Measurements from ENCODE around the gene SLC25A48.

SLC25A48 gene

DNA sequence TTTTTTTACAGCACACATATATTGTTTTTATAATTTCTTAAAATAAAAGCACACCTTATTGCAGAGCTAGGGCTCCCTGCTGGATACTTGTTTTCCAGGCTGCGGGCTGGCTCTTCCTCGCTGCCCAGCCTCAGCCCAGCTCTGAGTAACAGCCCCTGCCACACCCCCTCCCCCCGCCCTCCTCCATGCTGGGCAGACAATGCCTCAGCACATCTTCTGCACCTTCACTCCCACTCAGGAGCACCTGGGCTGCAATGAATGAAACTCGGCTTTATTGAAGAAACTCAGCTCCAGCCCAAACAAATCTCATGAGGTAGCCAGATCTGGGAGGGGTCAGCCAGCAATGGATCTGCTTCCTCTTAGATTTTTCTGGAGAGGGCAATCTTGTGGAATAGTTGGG is 51.7 kb downstream of the SLC25A48 start:
- DNase-seq: no peak

DNA sequence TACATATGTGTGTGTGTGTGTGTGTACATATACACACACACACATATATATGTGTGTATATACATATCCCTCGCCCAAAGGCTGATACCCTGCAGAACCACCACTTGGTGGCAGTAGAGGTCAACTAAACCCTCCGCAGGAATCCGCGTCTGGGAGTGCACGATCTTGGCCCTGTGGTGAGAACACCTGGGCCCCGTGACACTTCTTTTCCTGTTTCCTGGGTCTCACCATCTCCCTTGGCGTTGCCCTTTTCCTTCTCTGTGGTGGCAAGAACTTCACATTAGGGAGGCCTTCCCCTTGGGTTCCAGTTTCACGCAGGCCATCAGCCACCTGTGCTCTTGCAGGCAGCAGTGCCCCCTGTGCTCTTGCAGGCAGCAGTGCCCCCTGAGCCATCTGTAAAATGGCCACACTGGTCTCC is 53.0 kb downstream of the SLC25A48 start:
- peak; percentile 82 for DNase-seq

DNA sequence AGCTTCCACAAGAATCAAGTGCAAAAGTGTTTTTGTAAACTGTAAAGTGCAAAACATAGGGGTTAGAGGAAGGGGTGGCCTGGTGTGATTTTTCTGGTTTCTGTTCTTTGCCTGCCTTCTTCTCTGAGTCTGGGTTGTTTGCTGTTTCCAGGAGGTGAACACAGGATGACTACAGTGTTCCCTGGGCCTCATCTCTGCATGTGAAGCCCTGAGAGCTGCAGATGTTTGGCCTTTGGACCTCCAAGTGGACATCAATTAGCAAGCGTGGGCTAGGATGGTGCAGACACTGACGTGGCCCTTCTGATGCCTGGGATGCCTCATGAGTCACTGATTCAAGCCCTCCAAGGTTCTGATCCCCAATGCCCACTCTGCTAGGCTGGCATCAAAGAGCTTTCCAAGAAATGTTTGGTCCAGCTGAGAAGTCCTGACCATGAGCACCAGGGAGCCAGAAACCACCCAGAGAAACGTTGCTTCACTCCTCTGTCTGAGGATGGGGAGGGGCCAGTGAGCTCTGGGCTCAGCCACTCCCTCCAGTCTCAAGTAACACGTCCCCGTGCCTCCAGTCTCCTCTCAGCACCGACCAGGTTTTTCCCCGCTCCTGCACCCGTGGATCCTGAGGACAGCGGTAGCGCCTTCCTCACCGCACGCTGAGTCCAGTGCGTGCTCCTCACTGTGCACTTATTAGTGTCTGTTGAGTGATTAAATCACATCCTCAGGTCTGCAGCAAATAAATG is 53.6 kb downstream of the SLC25A48 start:
- no peak for DNase-seq

DNA sequence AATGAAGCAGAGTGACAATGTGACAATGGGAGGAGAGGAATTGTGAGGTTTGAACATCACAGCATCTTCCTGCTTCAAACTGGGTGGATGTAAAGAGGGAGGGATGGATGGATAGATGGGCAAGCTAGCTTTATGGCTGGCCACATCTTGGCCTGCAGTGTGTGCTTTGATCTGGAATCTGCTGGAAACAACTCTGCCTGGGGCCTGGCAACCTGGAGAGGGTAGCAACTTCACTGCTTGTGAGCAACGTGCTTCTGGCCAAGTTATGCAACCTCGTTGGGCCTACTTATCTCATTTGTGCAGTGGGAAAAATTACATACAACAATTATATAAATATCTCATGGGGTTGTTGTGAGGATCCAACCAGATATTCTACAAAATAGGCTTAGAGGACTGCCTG is 55.8 kb downstream of the SLC25A48 start:
- DNase-seq: no peak

DNA sequence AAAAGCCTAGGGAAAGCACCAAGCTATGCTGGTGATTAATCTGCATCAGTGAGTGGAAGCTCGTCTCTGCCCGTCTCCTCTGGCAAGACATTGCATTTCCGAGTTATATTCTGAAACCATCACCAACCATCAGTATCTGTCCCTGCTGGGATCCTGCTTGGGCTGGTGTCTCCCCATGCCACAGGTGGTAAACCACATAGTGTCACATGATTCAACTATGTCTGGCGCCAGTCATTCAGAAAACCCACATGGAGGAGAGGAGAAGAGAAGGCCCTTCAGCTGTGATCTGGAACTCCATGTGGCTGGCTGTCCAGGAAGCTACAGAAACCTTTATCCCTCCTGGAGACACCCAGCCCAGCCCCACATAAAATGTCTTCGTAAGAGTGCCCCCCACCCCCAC is 56.4 kb downstream of the SLC25A48 start:
- no peak for DNase-seq

DNA sequence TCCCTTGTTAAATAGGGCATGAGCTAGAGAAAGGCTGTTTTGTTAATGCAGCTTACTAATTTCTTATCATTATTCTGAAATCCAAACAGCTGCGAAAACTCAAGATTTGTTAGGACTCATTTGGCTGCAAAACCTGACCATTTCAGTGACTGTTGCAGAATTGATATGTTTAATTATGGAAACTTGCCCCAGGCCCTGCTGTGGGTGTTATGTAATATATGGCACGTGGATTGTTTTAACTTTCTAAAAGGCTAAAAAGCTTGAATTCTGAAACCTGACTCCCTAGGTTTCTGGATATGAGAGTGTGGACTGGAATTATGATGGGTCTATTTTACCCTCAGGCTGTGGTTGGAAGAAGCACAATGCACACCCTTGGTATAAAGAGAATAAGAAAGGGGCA is 56.8 kb downstream of the SLC25A48 start:
- no peak for DNase-seq

DNA sequence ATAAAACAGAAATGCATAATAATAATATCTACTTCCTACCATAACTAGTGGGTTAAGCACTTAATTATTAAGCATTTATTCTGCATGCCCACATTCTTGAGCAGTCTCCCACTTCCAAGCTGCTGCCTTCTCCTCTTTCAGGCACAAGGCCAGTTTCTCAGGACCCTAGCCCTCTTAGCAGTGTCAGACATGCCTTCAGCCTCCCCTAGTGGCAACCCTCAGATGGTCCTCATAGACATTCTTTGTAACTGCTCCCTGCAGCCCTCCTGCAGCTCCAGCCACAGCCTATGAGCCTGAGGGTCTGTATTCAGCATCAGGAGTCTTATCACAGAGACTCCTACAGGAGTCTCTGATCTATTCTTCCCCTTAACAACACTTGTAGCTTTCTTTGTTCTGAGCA is 57.3 kb downstream of the SLC25A48 start:
- DNase-seq: no peak

DNA sequence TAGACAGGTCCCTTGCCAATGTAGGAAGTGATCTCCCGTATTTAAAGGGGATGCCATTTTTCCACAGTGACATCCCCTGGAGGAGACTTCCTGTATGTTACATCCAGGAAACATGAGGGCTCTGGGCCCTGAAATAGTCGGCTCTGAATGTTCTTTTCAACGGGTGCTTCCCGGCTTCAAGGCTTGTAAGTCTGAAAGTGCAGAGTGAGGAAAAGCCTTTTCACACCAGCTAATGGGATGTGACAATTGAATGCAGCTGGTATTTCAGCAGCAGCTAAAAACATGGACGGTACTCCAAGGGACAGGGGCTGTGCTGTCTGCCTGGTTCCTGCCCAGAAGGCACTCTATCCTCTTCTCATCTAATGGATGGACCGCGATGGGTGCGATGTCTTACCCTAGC is 59.8 kb downstream of the SLC25A48 start:
- no peak for DNase-seq

DNA sequence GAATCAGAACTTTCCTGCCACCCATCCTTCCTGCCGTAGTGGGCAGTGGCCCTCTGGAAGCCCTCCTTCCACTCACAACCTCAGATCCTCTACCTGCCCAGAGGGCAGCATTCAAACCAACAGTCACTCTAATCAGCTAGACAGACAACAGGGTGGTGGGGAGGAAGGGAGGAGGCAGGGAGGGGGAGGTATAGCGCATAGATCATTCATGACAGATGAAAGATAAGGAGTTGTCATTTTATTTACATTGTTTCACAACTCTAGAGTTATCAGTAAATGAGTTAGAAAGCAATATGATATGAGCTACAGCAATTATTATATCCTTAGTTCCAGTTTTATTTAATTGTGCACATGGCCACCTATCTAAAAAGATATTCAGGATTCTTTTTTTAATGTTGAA is 60.3 kb downstream of the SLC25A48 start:
- peak; percentile 28 for DNase-seq

DNA sequence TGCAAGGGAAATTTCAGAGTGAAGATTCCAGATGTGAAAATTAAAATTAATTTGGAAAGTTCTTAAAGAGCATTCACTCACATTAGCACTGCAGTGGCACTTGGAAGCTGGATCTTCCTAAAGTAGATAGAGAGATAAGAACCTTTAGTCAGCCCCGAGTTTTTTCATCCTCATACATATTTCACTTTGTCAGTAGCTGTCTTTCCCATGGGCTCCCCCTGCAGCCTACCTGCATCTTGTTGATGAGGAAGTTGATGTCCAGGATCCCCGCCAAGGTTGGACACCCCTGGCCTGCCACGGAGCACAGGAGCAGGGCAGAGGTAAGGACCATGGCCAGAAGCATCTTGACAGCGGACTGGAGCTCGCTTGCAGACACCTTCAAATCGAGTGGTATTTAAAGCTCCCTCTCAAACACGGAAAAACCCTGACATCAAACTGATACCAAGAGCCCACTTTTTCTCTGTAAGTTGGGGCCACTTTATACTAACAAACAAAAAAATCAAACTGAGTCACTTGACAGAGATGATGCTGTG is 61.1 kb downstream of the SLC25A48 start, which contains the start of gene IL9:
IL9 (minus strand) TSS at position 368 of the 533 bp plus-strand sequence; CDS start at position 343, 25 bp downstream.
- DNase-seq: no peak

DNA sequence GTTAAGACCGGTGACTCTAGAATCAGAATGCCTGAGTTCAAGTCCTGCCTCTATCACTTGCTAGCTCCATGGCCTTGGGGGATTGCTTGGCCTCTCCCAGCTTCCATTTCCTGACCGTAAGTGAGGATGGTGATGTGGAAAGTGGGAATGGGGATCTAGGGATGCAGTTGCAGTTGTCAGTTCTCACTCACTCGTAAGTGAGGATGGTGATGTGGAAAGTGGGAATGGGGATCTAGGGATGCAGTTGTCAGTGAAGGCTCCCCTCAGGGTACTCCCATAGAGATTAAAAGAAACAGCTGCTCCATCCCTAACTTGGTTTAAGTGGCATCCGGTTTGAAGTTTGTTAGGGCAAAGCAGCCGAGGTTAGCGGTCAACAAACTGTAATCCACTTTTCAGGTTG is 64.2 kb downstream of the SLC25A48 start:
- DNase-seq: no peak

DNA sequence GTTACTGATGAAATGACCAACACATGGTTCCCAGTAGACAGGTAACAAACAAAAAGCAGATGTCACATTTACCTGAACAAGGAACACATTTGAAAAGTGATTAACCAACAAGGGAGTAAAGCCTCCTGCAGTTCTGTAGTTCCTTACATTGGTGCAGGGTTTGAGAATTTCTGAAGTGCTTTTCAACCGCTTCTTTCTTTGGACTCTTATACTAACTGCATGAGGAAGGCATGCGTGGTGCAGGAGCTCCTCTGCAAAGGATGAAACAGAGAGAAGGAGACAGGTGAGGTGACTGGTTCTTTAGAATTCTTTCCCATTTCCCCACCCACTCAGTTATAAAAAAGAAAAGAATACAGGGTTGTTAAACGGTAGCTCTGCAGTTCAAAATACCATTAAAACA is 65.8 kb downstream of the SLC25A48 start:
- no peak for DNase-seq

DNA sequence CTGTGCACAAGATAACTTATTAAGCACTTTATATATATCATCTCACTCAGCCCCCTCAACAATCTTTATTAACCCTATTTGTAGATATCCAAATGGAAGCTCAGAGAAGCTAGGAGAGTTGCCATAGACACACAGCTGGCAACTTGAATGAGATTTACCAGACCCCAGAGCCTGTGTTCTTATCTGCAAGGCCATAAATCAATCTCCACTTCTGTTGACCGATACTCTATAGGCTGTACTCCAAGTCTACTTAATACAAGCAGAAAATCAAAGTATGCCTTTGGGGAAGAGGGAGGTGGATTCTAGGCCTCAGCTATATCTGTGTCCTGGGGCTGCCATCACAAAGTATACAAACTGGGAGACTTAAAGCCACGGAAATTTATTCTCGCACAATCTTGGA is 67.2 kb downstream of the SLC25A48 start:
- DNase-seq: no peak

DNA sequence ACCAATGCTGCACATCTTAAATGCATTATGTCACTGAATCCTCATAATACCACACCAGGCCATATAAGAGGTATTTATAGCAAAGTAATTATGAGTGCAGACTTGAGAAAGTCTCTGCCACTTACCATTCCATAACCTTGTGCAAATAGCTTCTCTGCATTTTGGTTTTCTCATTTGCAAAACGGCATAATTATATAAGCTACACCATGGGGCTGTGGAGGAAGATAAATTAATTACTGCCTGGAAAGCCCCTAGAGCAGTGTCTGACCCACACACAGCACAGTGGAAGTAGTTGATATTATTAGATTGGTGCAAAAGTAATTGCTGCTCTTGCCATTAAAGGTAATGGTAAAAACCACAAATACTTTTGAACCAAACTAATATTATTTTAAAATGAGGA is 70.7 kb downstream of the SLC25A48 start:
- no peak for DNase-seq

DNA sequence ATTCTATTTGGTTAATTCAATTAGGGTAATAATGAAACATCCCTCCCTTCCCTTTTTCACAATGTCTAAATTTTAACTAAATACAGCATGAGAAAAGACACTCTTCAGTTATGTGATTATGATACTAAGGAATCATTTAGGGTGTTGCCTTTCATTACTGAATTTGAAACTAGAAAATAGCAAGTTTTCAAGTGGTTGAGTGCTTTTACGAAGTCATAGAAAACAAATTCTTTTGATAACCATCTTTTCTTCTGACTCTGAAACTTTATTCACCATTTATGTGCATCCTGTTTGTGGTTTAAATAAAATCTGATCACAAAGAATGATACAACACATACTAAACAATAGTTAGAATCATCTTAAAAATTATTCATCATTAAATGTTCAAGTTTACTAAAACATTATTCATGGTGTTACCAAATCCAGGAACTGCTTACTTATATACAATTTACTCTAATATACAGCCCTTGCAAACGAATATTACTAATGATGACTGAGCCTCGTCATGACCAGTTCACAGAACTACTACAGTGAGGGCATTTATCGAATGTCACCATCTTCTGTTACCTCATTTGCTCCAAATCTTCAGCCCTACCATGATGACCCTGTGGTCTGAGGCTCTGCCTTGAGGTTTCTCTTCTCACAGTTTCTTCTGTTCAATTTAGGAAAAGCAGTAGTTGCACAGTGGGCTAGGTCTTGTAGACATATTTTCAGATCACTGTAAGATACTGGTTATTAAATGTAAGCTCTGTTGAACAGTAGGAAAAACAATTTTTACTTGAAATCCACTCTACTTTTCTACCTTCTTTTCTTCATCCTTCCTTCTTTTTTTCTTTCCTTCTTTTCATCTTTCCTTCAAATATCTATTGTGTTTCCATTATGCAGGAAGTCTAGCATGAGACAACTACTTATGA is 79.5 kb downstream of the SLC25A48 start:
- DNase-seq: peak; percentile 26

DNA sequence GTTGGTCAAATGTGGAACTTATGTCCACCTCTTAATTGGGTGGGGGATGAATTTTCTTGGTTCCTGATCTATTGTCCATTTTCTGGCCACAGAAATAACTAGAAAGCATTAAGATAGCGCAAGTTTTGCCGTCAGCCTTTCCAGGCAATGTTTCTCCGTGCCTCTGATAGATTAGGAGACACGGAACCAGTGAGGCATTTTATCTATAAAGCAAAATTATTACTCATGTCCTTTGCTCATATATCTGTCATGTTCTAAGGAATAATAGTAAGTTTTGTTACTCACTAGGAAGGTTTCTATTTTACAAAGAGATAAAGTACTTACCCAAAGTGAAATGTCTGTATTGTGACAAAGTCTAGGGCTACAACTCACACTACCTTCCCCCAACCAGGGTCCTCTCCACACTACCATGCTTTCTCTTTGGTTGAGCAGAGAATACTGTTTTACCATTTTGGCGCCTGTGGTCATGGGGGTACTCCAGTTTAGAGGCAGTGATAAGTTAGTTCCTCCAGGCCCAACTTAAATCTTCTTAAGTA is 81.1 kb downstream of the SLC25A48 start:
- no peak for DNase-seq

DNA sequence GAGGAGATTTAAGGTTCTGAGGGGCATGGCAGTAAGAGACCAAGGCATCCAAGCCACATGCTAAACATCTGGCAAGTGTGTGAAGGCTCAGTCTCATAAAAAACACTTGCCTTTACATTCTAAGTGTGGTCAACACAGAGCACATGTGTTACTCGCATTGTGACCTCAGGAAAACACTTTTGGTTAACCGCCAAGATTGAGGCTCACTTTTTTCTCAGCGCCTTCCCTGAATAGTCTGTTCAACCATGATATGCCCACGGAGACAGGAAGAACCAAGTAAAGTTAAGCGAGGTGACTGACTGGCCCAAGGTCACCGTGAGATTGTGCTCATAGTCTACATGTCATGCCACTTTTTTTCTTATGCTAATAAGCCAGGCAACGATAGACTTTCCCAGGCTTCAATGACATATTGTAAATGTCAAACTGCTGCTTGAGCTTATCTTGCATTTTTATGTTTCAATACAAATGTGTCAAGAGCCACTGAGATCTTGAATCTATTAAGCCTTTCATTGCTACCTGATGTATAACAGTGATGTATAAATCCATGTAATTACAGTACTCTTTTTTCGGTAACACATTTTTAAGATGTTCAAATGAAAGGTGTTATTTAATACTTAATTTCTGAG is 82.3 kb downstream of the SLC25A48 start:
- peak; percentile 22 for DNase-seq

DNA sequence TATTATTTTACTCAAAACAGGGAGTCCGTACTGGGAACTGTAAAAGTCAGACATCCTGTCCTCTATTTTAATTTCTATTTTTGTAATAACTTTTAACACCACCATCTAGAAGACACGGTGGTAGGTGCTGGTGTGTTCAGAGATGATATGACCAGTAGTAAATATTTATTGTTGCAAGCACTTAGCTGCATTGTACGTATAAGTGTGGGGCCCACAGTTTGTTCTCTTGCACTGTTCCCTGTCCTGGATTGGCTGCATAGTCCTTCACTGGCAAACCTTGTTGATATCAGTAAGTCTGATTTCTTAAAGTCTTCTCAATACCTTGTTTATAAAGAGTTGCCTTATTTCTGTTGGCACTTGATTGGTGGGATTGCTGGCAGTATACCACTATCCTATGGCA is 85.7 kb downstream of the SLC25A48 start:
- no peak for DNase-seq

DNA sequence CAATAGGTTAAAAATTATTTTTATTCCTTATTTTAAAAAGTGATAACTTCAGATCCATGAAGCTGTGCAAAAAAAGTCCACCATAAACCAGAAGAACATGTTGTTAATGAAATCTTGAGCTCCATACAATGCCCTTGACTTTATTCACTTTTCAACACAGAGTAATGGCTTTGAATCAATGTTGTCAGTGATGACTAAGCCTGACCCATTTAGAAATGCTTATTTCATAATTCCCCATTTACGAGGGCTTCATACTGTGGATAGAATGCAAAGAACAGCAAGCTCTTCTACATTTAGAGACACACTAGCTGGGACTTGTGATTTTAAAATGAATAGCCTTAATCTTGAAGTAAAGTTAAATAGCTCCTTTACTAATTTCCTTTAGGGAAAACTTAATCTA is 86.9 kb downstream of the SLC25A48 start:
- no peak for DNase-seq

DNA sequence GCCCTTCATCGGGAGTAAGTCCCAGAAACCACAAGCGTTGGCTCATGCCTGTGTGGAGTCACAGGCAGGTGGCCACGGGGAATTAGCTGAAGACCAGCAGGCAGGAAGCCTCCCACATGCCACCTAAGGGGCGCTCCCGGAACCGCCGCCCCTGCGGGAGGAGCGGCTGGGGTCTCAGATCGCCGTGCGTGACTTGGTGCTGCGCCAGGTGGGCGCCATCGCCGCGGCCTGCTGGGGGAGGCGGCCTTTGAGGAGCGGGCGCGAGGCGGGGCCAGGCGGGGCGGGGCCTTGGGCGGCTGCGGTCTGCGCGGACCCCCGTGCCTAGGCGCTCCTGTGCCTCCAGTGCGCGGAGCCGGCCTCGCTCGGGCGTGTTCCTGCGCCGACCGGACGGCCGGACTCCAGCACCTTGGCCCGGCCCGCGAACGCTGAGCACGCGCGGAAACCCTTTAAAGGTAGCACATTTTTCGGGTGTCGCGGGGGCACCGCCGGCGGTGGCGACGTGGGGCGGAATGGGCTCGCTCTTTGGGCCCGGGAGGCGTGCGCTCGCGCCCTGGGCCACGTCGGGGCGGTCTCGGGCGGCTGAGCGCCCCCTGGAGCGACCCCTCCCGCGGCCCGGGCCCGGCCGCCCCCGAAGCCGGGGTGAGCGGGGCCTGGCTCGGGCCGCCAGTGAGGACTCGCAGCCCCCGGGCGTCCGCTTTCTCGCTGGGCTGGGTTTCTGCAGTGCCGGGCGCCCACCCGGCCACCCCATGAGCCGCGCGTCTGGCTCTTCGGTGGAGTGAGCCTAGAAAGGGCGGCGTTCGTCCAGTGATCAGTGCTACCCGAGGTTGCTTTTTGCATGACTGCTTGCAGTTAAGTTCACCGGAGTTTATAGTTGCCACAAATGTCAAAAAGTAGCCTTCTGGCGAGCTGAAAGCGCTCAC is 95.8 kb downstream of the SLC25A48 start:
- peak; percentile 11 for DNase-seq

DNA sequence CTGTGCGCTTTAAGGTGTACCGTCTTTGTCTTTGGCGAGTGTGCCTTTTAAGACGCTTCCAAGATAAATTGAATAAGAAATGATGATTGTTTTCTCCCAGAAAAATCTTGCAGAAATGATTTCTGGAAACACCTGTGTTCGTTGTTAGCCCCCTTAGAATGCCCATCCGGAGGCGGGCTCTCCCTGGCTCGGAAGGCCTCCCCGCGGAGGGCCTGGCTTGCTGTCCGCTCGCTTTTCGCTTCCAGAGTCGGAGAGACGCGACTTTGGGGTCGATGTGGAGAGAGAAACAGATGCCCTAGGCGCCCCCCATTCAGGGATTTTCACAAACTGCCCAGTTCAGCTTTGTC is 96.5 kb downstream of the SLC25A48 start:
- DNase-seq: no peak

DNA sequence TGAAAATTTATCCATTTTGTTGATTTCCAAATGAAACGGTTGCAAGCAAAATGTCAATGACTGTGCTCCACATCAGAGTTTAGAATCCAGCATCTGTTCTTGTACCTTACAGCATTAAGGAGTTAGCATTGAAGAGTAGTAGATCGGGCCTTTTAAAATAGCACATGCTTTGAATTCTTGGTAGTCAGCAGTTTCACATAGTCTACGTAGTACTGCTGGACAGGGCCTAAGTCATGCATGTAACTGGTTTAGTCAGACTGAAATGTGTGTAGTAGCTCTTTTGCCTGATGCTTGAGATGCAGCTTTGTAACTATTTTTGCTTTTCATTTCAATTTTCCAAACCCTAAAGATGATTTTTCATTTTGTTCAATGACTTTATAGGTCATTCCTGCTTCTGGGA is 100.5 kb downstream of the SLC25A48 start:
- no peak for DNase-seq
